ENCODE data around the gene SEZ6. TPM values are rescaled to one million over a fixed set of nuclear protein-coding genes. Genes with fewer than 3 reads are reported as not detected.
"Not testable (repeated sequence)": the region's sequence is repeated elsewhere in the genome, so short reads cannot be mapped to it uniquely, and the experiment has no call there.

The SEZ6 gene
- polyA plus RNA-seq, 3 donors, result 0.22 to 0.49 (median 0.48) TPM

- DNase-seq, result no peak
These were observed 69.9 kb downstream of the SEZ6 start for GRCh38 chr17:28935744-28936460.

GRCh38 chr17:28934508-28934907 lies 71.3 kb downstream of the SEZ6 start:
- DNase-seq, result not testable (repeated sequence)

- no peak for DNase-seq
These were observed 76.0 kb downstream of the SEZ6 start for GRCh38 chr17:28929787-28930186.

- no peak for DNase-seq
These were observed 77.8 kb downstream of the SEZ6 start for GRCh38 chr17:28928061-28928460.

- no peak for DNase-seq
These were observed 79.0 kb downstream of the SEZ6 start for GRCh38 chr17:28926786-28927185.

GRCh38 chr17:28926366-28926765 lies 79.5 kb downstream of the SEZ6 start:
- DNase-seq, result no peak

- no peak for DNase-seq
These were observed 79.9 kb downstream of the SEZ6 start for GRCh38 chr17:28925912-28926365.

- no peak for DNase-seq
These were observed 85.6 kb downstream of the SEZ6 start for GRCh38 chr17:28920201-28920600.

- no peak for DNase-seq
These were observed 87.5 kb downstream of the SEZ6 start for GRCh38 chr17:28918295-28918694.

GRCh38 chr17:28917465-28917864 lies 88.4 kb downstream of the SEZ6 start:
- no peak for DNase-seq

GRCh38 chr17:28917029-28917428 lies 88.8 kb downstream of the SEZ6 start:
- no peak for DNase-seq

GRCh38 chr17:28916302-28916934 lies 89.4 kb downstream of the SEZ6 start:
- DNase-seq, result no peak

GRCh38 chr17:28912938-28913333 lies 92.9 kb downstream of the SEZ6 start:
- DNase-seq, result no peak

- DNase-seq, result no peak
These were observed 93.4 kb downstream of the SEZ6 start for GRCh38 chr17:28912281-28912937.

- no peak for DNase-seq
These were observed 94.3 kb downstream of the SEZ6 start for GRCh38 chr17:28911411-28912045.

GRCh38 chr17:28910534-28910933 lies 95.3 kb downstream of the SEZ6 start:
- DNase-seq, result no peak

GRCh38 chr17:28908640-28909167 lies 97.1 kb downstream of the SEZ6 start:
- DNase-seq, result no peak

- DNase-seq, result no peak
These were observed 97.9 kb downstream of the SEZ6 start for GRCh38 chr17:28907709-28908475.

- DNase-seq, result no peak
These were observed 99.0 kb downstream of the SEZ6 start for GRCh38 chr17:28906706-28907438.

GRCh38 chr17:28906276-28906675 lies 99.6 kb downstream of the SEZ6 start:
- no peak for DNase-seq
